Stimulated activated naive B cell treated with anti-CD40 and anti-IgM and Interleukin-4, amounts not matched to agents 10 μg/mL and 1 μg/mL and 100 μg/mL, for 72 hours (primary cell): ENCODE data around the gene SLC9A1.

Source experiments
- ATAC-seq, 2 donors: fragments of 150-1000 bp; cut with Tn5 transposase; replicated peaks; 2 replicates each; pipeline ENCODE4 v1.10.0; 2021; ENCODE audit warnings: moderate library complexity in 1 of 2
- DNase-seq: peaks from one replicate; pipeline ENCODE4 v3.0.0; 2021
- H3K27ac Mint-ChIP-seq: one replicate; pipeline ENCODE4 v1.8.0; 2022; ENCODE audit warnings: mild to moderate bottlenecking, mixed read lengths
- H3K27me3 Mint-ChIP-seq, 2 donors: one replicate each; pipeline ENCODE4 v1.8.0; 2022; ENCODE audit warnings: mixed read lengths in 2 of 2
- H3K36me3 Mint-ChIP-seq, 2 donors: one replicate each; pipeline ENCODE4 v1.8.0; 2022; ENCODE audit warnings: mixed read lengths in 2 of 2, mild to moderate bottlenecking in 1 of 2
- H3K4me1 Mint-ChIP-seq, 2 donors: one replicate each; pipeline ENCODE4 v1.8.0; 2022; ENCODE audit warnings: mixed read lengths in 2 of 2, mild to moderate bottlenecking in 1 of 2
- H3K4me3 Mint-ChIP-seq, 2 donors: one replicate each; pipeline ENCODE4 v1.8.0; 2022; ENCODE audit warnings: mild to moderate bottlenecking in 2 of 2, mixed read lengths in 2 of 2, moderate library complexity in 1 of 2
- H3K9me3 Mint-ChIP-seq, 2 donors: one replicate each; pipeline ENCODE4 v1.8.0; 2022; ENCODE audit warnings: mixed read lengths in 2 of 2, mild to moderate bottlenecking in 1 of 2

Gene SLC9A1

DNA sequence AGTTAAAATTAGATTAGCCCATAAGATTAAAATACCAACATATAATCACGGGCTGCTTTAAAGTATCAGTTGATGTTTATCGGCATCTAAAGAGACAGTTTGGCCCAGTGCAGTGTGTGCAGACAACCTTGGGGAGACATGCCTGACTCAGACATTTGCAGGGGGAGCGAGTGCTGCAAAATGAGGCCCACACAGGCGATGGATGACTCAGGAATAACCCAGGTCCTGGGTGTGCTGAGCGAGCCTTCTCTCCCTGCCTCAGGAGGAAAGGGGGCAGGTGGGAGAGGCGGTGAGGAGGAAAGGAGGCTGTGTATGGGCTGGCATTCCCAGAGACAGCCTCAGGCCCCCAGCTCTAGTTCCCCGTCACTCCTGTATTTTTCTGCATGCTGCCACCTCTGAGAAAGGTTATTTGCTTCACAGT, 9.0 kb downstream of the SLC9A1 start:
- H3K27ac Mint-ChIP-seq = no peak overlapping the region
- peaks cover 19 to 32% of the 10 kb centered on the region in 2 donors for H3K36me3 Mint-ChIP-seq
- no peak for DNase-seq
- H3K4me1 Mint-ChIP-seq = peaks cover 43 to 54% of the 10 kb centered on the region in 2 donors
- no peaks in the 10 kb centered on the region for H3K27me3 Mint-ChIP-seq
- no peaks in the 10 kb centered on the region for H3K9me3 Mint-ChIP-seq
- ATAC-seq = no peak
- H3K4me3 Mint-ChIP-seq = no peak overlapping the region

DNA sequence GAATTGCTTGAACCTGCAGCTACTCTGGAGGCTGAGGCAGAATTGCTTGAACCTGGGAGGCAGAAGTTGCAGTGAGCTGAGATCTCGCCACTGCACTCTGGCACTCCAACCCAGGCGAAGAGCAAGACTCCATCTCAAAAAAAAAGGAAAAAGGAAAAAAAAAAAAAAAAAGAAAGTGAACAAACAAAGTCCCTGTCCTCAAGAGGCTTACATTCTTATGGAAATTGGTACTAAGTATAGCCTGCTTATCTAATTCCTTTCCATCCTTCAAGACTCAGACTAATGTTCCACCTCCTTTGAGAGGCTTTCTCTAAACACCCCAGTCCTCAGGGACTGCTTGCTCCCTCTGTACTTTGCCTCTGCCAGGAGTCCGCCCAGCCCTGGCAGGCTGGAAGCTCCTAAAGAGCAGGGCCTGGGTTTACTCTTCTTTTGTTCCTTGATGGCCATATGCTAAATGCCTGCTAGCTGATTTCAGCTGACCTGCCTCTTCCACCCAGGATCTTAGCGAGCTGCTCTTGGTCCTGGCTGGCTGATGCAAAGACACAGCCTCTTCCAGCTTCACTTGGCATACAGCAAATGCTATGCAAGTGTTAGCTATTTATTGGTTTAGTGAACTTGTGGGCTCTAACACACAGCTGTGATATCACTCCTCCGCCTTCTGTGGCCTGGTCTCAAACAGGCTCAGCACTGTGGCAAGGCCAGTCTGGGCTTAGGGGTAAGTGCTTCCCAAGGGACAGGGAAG, 9.8 kb downstream of the SLC9A1 start:
- no peak overlapping the region for H3K27ac Mint-ChIP-seq
- H3K27me3 Mint-ChIP-seq = no peaks in the 10 kb centered on the region
- no peak for DNase-seq
- peaks cover 20 to 30% of the 10 kb centered on the region in 2 donors for H3K36me3 Mint-ChIP-seq
- H3K4me3 Mint-ChIP-seq = no peak overlapping the region
- peaks cover 42 to 49% of the 10 kb centered on the region in 2 donors for H3K4me1 Mint-ChIP-seq
- no peak for ATAC-seq
- H3K9me3 Mint-ChIP-seq = no peaks in the 10 kb centered on the region

DNA sequence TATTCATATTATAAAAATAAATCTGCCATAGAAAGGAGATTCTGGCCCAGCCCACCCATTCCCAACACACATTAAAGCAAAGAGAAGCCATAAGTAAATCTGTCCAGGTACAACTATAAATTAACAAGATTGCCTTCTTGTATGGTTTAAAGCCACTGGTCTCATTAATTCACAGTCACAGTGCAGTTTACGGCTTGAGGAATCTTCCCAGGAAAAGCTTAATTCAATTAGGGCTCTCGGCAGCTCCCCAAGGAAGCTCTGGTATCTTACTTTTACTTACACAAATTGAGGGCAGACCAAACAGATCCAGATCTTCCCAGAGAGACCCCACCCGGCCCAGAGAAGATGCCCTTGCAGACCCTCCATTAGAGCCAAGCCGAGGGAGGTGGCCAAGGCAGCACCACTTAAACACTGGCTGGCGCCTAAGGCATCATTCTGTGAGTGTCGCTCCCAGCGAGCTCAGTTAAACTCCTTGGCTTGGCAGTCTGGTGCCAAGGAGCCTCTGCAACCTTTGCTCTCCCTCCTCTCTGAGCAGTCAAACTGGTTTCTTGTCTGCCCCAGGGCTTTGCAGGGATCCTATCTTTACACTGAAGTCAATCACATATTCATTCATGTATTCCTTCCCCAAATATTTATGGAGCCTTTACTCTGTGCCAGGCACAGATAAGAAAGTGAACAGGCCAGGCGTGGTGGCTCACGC, 10.7 kb downstream of the SLC9A1 start:
- no peaks in the 10 kb centered on the region for H3K27me3 Mint-ChIP-seq
- H3K9me3 Mint-ChIP-seq = no peaks in the 10 kb centered on the region
- DNase-seq (no peak), ATAC-seq (no peak)
- H3K4me3 Mint-ChIP-seq = no peak overlapping the region
- no peak overlapping the region for H3K27ac Mint-ChIP-seq
- peaks cover 37 to 49% of the 10 kb centered on the region in 2 donors for H3K4me1 Mint-ChIP-seq
- peaks cover 18 to 30% of the 10 kb centered on the region in 2 donors for H3K36me3 Mint-ChIP-seq

DNA sequence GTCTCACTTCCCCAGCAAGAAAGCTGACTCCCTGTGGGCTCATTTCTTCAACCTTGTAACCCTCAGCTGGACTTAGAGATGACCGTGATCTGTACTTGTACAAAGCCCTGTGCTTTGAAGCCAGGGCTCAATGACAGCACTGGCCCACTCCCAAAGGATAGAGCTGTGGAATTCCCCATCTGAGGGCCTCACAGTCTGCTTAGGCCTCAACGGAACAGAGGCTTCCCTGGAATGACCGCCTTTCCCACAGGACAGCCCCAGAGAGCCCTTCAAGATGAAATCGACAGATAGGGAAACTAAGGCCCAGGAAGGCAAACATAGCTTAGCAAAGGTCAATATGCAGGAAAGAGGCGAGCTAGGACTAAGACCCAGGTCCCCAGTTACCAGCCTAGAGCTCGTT, 11.5 kb downstream of the SLC9A1 start:
- peaks cover 34 to 48% of the 10 kb centered on the region in 2 donors for H3K4me1 Mint-ChIP-seq
- peaks cover 18 to 31% of the 10 kb centered on the region in 2 donors for H3K36me3 Mint-ChIP-seq
- no peak for DNase-seq
- no peak for ATAC-seq
- H3K27me3 Mint-ChIP-seq = no peaks in the 10 kb centered on the region
- no peak overlapping the region for H3K27ac Mint-ChIP-seq
- no peaks in the 10 kb centered on the region for H3K9me3 Mint-ChIP-seq
- no peak overlapping the region for H3K4me3 Mint-ChIP-seq

DNA sequence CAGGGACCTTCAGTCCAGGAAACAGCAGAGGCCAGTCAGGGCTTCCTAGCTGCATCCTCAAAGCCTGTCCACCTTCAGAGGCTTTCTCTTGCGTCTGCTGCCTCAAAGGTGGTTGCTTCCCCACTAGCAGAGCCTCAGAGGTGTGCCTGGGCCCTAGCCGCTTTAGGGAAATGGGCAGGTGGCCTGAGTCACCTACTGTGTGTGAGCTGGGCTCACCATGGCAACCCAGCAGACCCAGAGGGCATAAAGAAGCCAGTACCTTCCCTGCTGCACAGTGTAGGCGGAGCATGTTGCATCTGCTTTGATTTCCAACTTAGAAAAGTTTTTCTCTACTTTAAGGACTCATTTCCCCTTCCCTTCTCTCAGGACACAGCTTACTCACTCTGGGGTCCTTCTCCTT, 12.5 kb downstream of the SLC9A1 start:
- Mint-ChIP-seq H3K4me1 (peaks cover 39 to 51% of the 10 kb centered on the region in 2 donors), H3K36me3 (peaks cover 21 to 33% of the 10 kb centered on the region in 2 donors), H3K27me3 (no peaks in the 10 kb centered on the region), H3K27ac (peak overlapping the region; percentile 48), H3K4me3 (no peak overlapping the region), H3K9me3 (no peaks in the 10 kb centered on the region)
- ATAC-seq = peak; percentile 60 to 62
- DNase-seq = no peak

DNA sequence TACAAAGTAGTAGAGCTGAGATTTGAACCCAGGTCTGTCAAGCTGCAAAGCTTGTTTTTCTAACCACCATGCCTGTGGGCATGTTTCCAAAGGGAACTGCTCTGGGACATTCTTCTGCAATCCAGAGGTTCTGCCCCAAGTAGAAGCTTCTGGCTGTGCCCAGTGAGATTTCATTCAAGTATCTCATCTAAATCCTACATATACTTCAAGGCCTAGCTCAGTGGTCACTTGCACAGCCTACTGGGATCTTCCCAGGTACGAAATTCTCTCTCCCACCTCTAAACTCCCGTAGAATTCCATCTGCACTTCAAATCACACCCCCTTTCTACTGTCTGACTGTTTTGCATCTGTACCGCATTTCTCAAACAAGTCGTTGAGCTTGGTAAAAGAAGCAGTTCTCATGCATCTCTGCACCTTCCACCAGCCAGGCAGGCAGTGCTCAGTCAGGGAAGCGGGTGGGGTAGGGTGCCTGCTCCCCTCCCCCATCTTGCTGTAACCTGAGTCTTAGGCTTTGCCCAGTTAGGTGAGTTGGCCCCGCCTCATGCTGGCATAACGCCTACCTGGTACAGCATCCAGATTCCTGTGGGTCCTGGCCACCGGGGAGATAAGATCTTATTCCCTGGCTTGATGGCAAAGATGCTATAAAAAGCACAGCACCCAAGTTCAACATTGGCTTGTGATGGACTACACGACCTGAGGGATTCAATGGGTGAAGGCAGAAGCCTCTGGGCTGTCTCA, 13.5 kb downstream of the SLC9A1 start:
- Mint-ChIP-seq H3K27ac (no peak overlapping the region), H3K4me3 (no peak overlapping the region)

DNA sequence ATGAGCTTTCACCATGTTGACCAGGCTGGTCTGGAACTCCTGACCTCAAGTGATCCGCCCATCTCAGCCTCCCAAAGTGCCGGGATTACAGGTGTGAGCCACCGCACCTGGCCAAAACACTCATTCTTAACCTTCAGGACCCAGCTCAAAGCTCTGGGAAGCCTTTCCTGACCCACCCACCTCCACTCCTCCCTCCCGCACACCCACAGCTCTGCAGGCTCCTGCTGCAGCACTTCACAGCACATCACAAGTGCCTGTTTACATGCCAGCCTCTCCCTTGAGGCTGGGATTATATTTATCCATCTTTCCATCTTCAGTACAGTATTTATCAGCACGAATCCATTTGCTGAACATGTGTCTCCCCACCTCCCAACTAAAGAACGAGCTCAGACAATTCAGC, 14.9 kb downstream of the SLC9A1 start:
- Mint-ChIP-seq H3K4me1 (peaks cover 57 to 72% of the 10 kb centered on the region in 2 donors), H3K27ac (no peak overlapping the region), H3K27me3 (no peaks in the 10 kb centered on the region), H3K9me3 (no peaks in the 10 kb centered on the region), H3K4me3 (no peak overlapping the region), H3K36me3 (peaks cover 19 to 28% of the 10 kb centered on the region in 2 donors)
- ATAC-seq (no peak), DNase-seq (no peak)

More for the DNA sequence above, 13.5 kb downstream of the SLC9A1 start:
- peaks cover 21 to 38% of the 10 kb centered on the region in 2 donors for H3K36me3 Mint-ChIP-seq
- no peaks in the 10 kb centered on the region for H3K27me3 Mint-ChIP-seq
- H3K9me3 Mint-ChIP-seq = no peaks in the 10 kb centered on the region
- peaks cover 49 to 61% of the 10 kb centered on the region in 2 donors for H3K4me1 Mint-ChIP-seq
- DNase-seq = no peak
- no peak for ATAC-seq

DNA sequence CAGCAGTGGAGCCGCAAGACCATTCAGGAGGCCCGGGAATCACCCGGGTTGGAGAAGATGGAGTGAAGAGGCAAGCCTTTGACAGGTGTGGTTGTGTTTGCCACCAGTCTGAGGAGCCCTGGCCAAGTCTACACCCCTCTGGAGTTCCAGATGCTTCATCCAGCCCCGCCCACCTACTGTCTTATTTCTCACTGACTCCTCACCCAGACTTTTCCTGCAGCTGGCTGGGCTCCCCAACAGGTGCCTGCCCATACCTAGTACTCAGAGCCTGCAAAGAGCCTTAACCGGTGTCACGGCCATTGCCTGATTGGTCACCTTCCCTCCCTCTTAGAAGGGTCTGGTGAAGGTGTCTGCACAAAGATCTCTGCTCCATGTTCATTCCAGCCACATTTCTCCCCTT, 16.0 kb downstream of the SLC9A1 start:
- DNase-seq (no peak), ATAC-seq (no peak)
- Mint-ChIP-seq H3K9me3 (no peaks in the 10 kb centered on the region), H3K4me3 (no peak overlapping the region), H3K27me3 (no peaks in the 10 kb centered on the region), H3K27ac (peak overlapping the region; percentile 85), H3K4me1 (peaks cover 59 to 75% of the 10 kb centered on the region in 2 donors), H3K36me3 (peaks cover 18 to 21% of the 10 kb centered on the region in 2 donors)

DNA sequence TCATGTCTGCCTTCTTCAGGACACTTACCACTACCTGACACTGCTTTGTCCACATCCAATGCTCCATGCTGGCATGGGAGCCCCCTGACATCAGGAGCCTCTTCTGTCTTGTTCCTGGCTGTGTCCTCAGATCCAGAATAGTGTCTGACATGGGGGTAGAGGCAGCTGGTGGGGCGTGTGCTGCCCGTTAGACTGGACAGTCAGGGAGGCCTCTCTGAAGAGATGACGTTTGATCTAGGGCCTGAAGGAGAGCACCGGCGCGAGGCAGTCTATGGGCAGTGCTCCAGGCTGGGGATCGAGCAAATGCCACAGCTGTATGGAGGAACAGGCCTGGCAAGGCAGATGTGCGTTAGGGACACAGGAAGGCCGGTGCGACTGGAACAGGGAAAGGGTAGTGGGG, 16.6 kb downstream of the SLC9A1 start:
- Mint-ChIP-seq H3K4me3 (peak overlapping the region in 1 of 2 donors; percentile 11), H3K4me1 (peaks cover 61 to 78% of the 10 kb centered on the region in 2 donors), H3K36me3 (peaks cover 21 to 24% of the 10 kb centered on the region in 2 donors), H3K27me3 (no peaks in the 10 kb centered on the region), H3K9me3 (no peaks in the 10 kb centered on the region), H3K27ac (peak overlapping the region; percentile 59)
- ATAC-seq (no peak), DNase-seq (no peak)

DNA sequence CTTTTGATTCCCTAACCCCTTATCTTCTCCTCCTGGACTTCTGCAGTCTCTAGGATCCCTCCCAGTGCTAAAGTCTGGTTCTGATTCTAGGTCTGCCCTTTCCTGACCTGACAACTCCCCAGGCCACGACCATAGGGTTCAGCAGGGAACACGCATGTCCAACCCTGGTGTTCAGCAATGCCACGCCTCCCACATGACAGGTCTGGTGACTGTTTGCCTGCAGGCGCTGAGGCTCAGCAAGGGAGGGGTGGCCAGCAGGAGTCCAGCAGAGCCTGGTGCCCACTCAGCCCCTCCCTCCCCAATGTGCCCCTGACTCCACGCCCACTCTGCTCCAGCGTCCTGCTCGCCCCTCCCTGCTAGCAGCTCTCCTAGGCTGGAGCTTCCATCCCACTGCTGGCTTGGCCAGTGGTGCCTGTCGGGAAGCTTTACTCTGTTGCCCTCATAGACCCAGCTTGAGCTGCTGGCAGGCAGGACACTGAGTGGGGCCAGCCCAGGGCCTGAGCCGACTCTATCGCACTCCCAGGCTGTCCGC, 17.3 kb downstream of the SLC9A1 start:
- H3K4me1 Mint-ChIP-seq = peaks cover 57 to 76% of the 10 kb centered on the region in 2 donors
- ATAC-seq (no peak), DNase-seq (no peak)
- H3K27me3 Mint-ChIP-seq = no peaks in the 10 kb centered on the region
- peaks cover 20 to 27% of the 10 kb centered on the region in 2 donors for H3K36me3 Mint-ChIP-seq
- no peaks in the 10 kb centered on the region for H3K9me3 Mint-ChIP-seq
- peak overlapping the region; percentile 54 to 73 for H3K4me3 Mint-ChIP-seq
- H3K27ac Mint-ChIP-seq = peak overlapping the region; percentile 89

DNA sequence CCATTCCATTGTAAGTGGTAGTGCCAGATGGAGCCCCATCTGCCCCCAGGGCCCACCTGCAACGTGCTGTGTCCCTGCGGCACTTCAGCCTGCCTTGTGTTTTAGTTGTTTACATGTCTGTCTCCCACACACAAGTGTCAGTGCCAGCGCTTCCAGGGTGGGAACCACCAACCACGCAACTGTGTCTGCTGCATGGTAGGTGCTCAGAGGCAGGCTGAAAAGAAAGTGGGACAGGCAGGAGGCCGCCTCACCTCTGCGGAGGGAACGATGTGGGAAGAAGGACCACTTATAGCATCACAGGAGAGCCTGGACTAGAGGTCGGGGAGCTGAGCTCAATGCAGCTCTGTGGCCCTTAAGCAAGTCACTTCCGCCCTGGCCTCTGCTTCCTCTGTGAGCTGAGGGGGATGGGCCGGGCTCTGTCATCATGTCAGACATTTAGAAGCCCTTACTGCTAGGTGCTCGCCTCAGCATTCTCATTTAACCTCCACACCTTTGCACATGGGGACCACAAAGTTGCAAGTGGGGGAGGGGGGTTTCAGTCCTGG, 17.9 kb downstream of the SLC9A1 start:
- Mint-ChIP-seq H3K36me3 (peaks cover 20 to 27% of the 10 kb centered on the region in 2 donors), H3K27ac (peak overlapping the region; percentile 89), H3K4me1 (peaks cover 59 to 76% of the 10 kb centered on the region in 2 donors), H3K4me3 (peak overlapping the region; percentile 54 to 73), H3K27me3 (no peaks in the 10 kb centered on the region), H3K9me3 (no peaks in the 10 kb centered on the region)
- DNase-seq (peak; percentile 22), ATAC-seq (peak; percentile 56)

DNA sequence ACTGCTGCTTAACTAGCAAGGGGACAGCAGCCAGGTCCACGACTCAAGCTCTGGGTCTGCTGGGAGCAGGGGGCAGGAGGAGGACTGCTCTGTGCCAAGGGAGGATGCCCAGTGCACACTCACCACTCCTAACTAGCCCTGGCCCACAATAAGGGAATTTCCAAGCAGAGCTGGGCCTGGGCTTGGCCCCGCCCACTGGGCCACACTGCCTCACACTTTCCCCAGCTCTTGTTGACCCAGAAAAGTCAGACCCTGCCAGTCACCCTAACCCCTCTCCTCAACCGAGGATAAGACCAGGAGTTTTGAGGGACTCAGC, 18.7 kb downstream of the SLC9A1 start:
- no peaks in the 10 kb centered on the region for H3K9me3 Mint-ChIP-seq

DNA sequence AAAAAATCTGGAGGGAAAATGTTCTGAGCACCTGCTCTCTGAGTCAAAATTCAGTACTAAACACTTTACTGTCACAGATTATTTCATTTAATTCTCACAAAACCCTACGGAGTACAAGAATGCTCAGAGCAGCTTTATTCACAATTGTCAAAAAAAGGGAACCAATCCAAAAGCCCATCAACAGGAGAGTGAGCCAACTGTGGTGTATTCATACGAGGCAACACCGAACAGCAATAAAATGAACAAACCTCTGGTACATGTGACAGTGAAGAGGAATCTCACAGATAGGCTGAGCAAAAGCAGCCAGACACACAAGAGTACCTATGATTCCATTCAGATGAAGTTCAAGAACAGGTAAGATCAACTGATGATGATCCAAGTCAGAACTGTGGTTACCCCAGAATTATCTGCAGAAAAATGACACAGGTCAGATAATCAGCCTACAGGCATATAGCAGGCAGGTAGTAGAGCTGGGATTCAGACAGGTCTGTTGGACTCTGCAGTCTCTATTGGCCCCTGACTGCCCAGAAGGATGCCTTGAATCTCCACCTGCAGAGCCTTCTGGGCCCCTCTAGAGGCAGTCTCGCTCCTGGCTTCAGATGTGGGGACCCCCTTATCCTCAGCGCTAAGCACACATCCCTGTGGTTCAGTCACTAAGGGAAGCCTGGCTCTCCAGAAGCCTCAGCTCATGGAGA, 19.2 kb downstream of the SLC9A1 start:
- no peaks in the 10 kb centered on the region for H3K9me3 Mint-ChIP-seq
- H3K4me3 Mint-ChIP-seq = no peak overlapping the region
- peaks cover 17 to 24% of the 10 kb centered on the region in 2 donors for H3K36me3 Mint-ChIP-seq
- no peak overlapping the region for H3K27ac Mint-ChIP-seq
- H3K4me1 Mint-ChIP-seq = peaks cover 62 to 81% of the 10 kb centered on the region in 2 donors
- DNase-seq (no peak), ATAC-seq (peak; percentile 40 to 49)
- no peaks in the 10 kb centered on the region for H3K27me3 Mint-ChIP-seq

More for the DNA sequence above, 18.7 kb downstream of the SLC9A1 start:
- ATAC-seq = no peak
- H3K36me3 Mint-ChIP-seq = peaks cover 17 to 24% of the 10 kb centered on the region in 2 donors
- no peak for DNase-seq
- H3K4me1 Mint-ChIP-seq = peaks cover 59 to 81% of the 10 kb centered on the region in 2 donors
- H3K27me3 Mint-ChIP-seq = no peaks in the 10 kb centered on the region
- peak overlapping the region; percentile 89 for H3K27ac Mint-ChIP-seq
- peak overlapping the region in 1 of 2 donors; percentile 73 for H3K4me3 Mint-ChIP-seq
